Measurements from ENCODE around the gene ENTPD2.
A peak's percentile ranks its signal among the peaks of the same experiment; 100 is the strongest.

ENTPD2 gene

GRCh38 chr9:137054932-137055384 lies 1.1 kb upstream of the ENTPD2 start:
- H3K27ac ChIP-seq: peak overlapping the region; percentile 89
- DNase-seq (ENCODE audit: low spot score): no peak
- ChIA-PET CTCF (interaction anchor here (0.7 to 4.9 kb wide), 5 partner anchors 8 to 19 kb away, joined by 3 to 54 read pairs (median 8); partner anchors contain the start of genes NPDC1 and SAPCD2), POLR2A (ENCODE audit: low non-redundant PET) (no interaction called here)
- no peak for TF ChIP-seq CTCF (conservative IDR thresholded peaks at IDR 0.05; ENCODE audit: low read depth)

GRCh38 chr9:137052998-137053943 lies 590 bp downstream of the ENTPD2 start:
- ChIA-PET CTCF (interaction anchor here (0.6 to 4.9 kb wide), 5 partner anchors 11 to 187 kb away, joined by 3 to 54 read pairs (median 4); no protein-coding TSS in a partner anchor), POLR2A (ENCODE audit: low non-redundant PET) (interaction anchor here (0.7 kb wide), 1 partner anchor 11 kb away, joined by 3 read pairs; no protein-coding TSS in a partner anchor)
- no peak for TF ChIP-seq CTCF (conservative IDR thresholded peaks at IDR 0.05; ENCODE audit: low read depth)
- peak; percentile 55 for DNase-seq (ENCODE audit: low spot score)
- H3K27ac ChIP-seq: peak overlapping the region; percentile 89

GRCh38 chr9:137052293-137052692 lies 1.6 kb downstream of the ENTPD2 start:
- POLR2A ChIA-PET (ENCODE audit: low non-redundant PET): interaction anchor here (0.6 kb wide), 2 partner anchors 33 to 298 kb away, joined by 3 to 9 read pairs; no protein-coding TSS in a partner anchor
- CTCF ChIA-PET: interaction anchor here (1.1 to 4.9 kb wide), 4 partner anchors 12 to 23 kb away, joined by 3 to 54 read pairs (median 4); no protein-coding TSS in a partner anchor

GRCh38 chr9:137051145-137051724 lies 2.6 kb downstream of the ENTPD2 start:
- TF ChIP-seq CTCF (conservative IDR thresholded peaks at IDR 0.05; ENCODE audit: low read depth): no peak
- ChIA-PET CTCF (interaction anchor here (0.6 to 0.7 kb wide), 2 partner anchors 17 to 33 kb away, joined by 3 read pairs; no protein-coding TSS in a partner anchor), POLR2A (ENCODE audit: low non-redundant PET) (no interaction called here)
- peak overlapping the region; percentile 7; the same call in 1 of the 2 replicates for H3K27ac ChIP-seq
- no peak for DNase-seq (ENCODE audit: low spot score)

More at GRCh38 chr9:137052293-137052692, 1.6 kb downstream of the ENTPD2 start:
- H3K27ac ChIP-seq: peak overlapping the region; percentile 7; the same call in 1 of the 2 replicates
- no peak for TF ChIP-seq CTCF (conservative IDR thresholded peaks at IDR 0.05; ENCODE audit: low read depth)
- DNase-seq (ENCODE audit: low spot score): no peak

- ChIA-PET CTCF (interaction anchor here (0.6 to 0.9 kb wide), 4 partner anchors 9 to 45 kb away, joined by 3 to 4 read pairs (median 3); no protein-coding TSS in a partner anchor), POLR2A (ENCODE audit: low non-redundant PET) (no interaction called here)
- H3K27ac ChIP-seq: no peak overlapping the region; the same call in 1 of the 2 replicates
- DNase-seq (ENCODE audit: low spot score): no peak
- TF ChIP-seq CTCF (conservative IDR thresholded peaks at IDR 0.05; ENCODE audit: low read depth): no peak
Observed at GRCh38 chr9:137050570-137050969, 3.3 kb downstream of the ENTPD2 start.
